Testis (tissue), 2 donors: Measurements from ENCODE around the gene DNER.

ENCODE experiments used
- POLR2A ChIP-seq: fragments of 450-650 bp; IDR thresholded peaks from one replicate; pipeline ENCODE4 v1.6.1; 2017; ENCODE audit warnings: antibody characterized with exemption, mild to moderate bottlenecking, moderate library complexity
- TF ChIP-seq, protein P1 (sequence below), 3 experiments: fragments of 450-650 bp in 2 of 3; fragments of 200-600 bp in 1 of 3; sonication (generic) in 1 of 3; IDR thresholded peaks; one replicate each; pipeline ENCODE4 v1.5.1; 2016 to 2019; ENCODE audit warnings: antibody characterized with exemption in 3 of 3, mild to moderate bottlenecking in 2 of 3, moderate library complexity in 1 of 3

GRCh38 chr2:229372207-229372606 lies 342.1 kb downstream of the DNER start:
- TF ChIP-seq, protein P1, sequence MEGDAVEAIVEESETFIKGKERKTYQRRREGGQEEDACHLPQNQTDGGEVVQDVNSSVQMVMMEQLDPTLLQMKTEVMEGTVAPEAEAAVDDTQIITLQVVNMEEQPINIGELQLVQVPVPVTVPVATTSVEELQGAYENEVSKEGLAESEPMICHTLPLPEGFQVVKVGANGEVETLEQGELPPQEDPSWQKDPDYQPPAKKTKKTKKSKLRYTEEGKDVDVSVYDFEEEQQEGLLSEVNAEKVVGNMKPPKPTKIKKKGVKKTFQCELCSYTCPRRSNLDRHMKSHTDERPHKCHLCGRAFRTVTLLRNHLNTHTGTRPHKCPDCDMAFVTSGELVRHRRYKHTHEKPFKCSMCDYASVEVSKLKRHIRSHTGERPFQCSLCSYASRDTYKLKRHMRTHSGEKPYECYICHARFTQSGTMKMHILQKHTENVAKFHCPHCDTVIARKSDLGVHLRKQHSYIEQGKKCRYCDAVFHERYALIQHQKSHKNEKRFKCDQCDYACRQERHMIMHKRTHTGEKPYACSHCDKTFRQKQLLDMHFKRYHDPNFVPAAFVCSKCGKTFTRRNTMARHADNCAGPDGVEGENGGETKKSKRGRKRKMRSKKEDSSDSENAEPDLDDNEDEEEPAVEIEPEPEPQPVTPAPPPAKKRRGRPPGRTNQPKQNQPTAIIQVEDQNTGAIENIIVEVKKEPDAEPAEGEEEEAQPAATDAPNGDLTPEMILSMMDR (IDR thresholded peaks at IDR 0.05): no peak
- no peak for TF ChIP-seq POLR2A
